ENCODE results near the gene NTM. TPM values are rescaled to one million over a fixed set of nuclear protein-coding genes. Genes with fewer than 3 reads are reported as not detected.

NTM gene
- total and polyA plus RNA-seq, 8 donors, result 0.04 to 4.4 (median 0.50) TPM

- DNase-seq (no peak), FAIRE-seq (no peak), ATAC-seq (no peak)
- no peaks in the 10 kb centered on the region for H3K36me3 ChIP-seq
- TF ChIP-seq CTCF (IDR thresholded peaks at IDR 0.05), result no peak
- no peaks in the 10 kb centered on the region for H3K9me3 ChIP-seq
- H3K4me3 ChIP-seq, result no peak overlapping the region
- WGBS, 2 donors, result 82 to 88% methylated on average over 15 of the region's 15 CpGs
- no peak overlapping the region for H3K27ac ChIP-seq
- intact Hi-C loops (cut with DNase I), result loop anchor here in 2 of 3 donors (5.0 to 10.0 kb wide), 2 partner anchors 610 to 747 kb away; no protein-coding TSS in a partner anchor
- H3K27me3 ChIP-seq, result no peaks in the 10 kb centered on the region
- no peaks in the 10 kb centered on the region for H3K4me1 ChIP-seq
These were observed 301.8 kb downstream of the NTM start for GRCh38 chr11:131672191-131672590.

- Histone ChIP-seq H3K9me3 (no peaks in the 10 kb centered on the region), H3K36me3 (no peaks in the 10 kb centered on the region), H3K27me3 (no peaks in the 10 kb centered on the region), H3K4me1 (no peaks in the 10 kb centered on the region), H3K27ac (no peak overlapping the region), H3K4me3 (no peak overlapping the region)
- peak; percentile 91 to 97 (median 96) for ATAC-seq
- TF ChIP-seq CTCF (IDR thresholded peaks at IDR 0.05), result peak; percentile 82 to 94 (median 88)
- intact Hi-C loops (cut with DNase I), result loop anchor here in 2 of 3 donors (5.0 to 10.0 kb wide), 2 partner anchors 612 to 749 kb away; no protein-coding TSS in a partner anchor
- peak; percentile 32 to 89 (median 74) for DNase-seq
- WGBS, 2 donors, result 22 to 27% methylated on average over 16 of the region's 16 CpGs
- FAIRE-seq, result no peak
These were observed 303.8 kb downstream of the NTM start for GRCh38 chr11:131674051-131674755.

- intact Hi-C loops (cut with DNase I), result loop anchor here in 2 of 3 donors (10.0 kb wide), 1 partner anchor 751 kb away; no protein-coding TSS in a partner anchor
- H3K4me3 ChIP-seq, result no peak overlapping the region
- DNase-seq (peak in 1 of 6 donors; percentile 30), ATAC-seq (peak in 2 of 4 donors; percentile 25 to 26), FAIRE-seq (no peak)
- H3K4me1 ChIP-seq, result no peaks in the 10 kb centered on the region
- H3K27ac ChIP-seq, result no peak overlapping the region
- H3K36me3 ChIP-seq, result no peaks in the 10 kb centered on the region
- no peak for TF ChIP-seq CTCF (IDR thresholded peaks at IDR 0.05)
- H3K9me3 ChIP-seq, result no peaks in the 10 kb centered on the region
- 51 to 59% methylated on average over 11 of the region's 11 CpGs for WGBS, 2 donors
- H3K27me3 ChIP-seq, result no peaks in the 10 kb centered on the region
These were observed 304.9 kb downstream of the NTM start for GRCh38 chr11:131675121-131675888.

- no peaks in the 10 kb centered on the region for H3K9me3 ChIP-seq
- ATAC-seq, result no peak
- FAIRE-seq, result no peak
- no peak for DNase-seq
- no peak for TF ChIP-seq CTCF (IDR thresholded peaks at IDR 0.05)
- WGBS, 2 donors, result 37 to 57% methylated on average over 4 of the region's 4 CpGs
- peaks cover 0 to 4% (median 0%) of the 10 kb centered on the region in 4 donors for H3K27me3 ChIP-seq
- no peaks in the 10 kb centered on the region for H3K4me1 ChIP-seq
- no peak overlapping the region for H3K27ac ChIP-seq
- no peaks in the 10 kb centered on the region for H3K36me3 ChIP-seq
- intact Hi-C loops (cut with DNase I), result loop anchor here in 2 of 3 donors (10.0 kb wide), 1 partner anchor 753 kb away; no protein-coding TSS in a partner anchor
- no peak overlapping the region for H3K4me3 ChIP-seq
These were observed 307.5 kb downstream of the NTM start for GRCh38 chr11:131677828-131678470.
